Measurements from ENCODE around the gene MBNL1.
"Not testable (repeated sequence)": the region's sequence is repeated elsewhere in the genome, so short reads cannot be mapped to it uniquely, and the experiment has no call there.

Gene MBNL1

DNA sequence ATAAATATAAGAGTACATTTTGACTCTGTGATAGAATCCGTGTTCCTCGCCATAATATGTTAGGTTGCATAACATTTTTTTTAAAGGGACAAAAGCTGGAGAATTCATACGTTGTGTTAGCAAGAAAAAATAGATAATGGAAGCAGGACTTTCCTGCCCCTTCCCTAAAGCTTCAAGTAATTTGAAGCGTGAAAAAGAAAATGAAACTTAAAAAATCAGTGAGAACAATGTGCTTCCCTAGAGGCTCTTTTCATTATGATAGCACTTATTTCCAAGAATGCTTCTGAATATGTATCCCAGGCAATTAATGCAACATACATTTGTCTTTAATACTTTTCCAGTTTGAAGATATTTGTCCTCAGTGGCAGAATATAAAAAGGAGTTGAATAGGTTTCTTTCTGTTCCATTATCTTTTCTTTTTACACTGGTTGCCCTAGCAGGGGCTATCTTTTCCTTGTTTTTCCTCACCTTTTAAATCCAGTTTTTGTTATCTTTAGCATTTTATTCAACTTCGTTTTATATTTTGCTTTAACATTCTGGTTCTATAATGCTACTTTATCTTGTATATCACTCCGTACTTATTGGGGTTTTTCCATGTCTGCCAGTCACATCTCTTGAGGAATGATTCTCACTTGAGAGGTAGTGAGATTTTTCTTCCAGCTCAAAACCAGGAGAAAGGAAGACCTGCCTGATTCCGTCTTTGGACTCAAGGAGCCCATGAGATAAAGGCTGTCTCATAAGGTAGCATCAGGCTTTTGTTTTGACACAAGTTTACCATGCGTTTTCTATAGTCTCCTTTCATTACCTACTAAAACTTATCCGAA lies 113.8 kb downstream of the MBNL1 start:
- no peak for DNase-seq

DNA sequence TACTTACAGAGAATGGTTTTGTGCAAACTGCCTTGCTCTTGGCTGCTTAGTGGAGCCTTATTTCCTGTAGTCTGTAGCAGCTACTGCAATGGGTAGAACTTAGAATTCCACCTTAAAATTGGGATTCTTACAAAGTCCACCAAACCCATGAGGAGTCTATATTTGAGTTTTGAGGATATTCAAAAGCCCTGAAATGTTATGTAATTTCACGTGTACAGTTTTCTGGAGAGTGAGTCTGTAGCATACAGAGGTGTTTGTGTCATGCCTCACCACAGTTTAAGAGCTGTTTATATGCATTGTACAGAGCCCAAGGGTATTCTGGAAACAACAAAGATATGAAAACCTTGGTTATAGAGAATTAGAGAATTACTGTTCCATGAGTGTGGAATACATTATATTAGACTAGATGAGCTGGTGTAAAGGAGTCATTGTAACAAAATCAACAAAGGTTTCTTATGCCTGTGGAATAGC lies 114.4 kb downstream of the MBNL1 start:
- DNase-seq = no peak

DNA sequence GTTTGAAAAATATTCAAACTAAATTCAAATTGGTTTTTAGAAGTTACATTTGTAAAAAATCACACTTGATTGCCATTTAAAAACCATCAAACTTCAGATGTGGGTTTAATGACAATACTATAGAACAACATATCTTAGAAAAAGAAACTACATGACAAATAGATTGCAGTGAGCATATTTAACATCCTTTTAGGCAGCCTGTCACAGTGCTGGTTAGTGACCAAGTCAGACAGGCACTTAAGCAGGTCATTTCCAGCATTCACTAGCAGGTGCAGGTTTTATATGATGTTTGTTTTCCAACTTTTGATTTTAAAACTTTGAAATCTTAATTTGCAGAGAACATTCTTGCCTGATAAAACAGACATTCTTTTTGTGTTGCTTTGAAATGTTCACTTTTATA lies 115.7 kb downstream of the MBNL1 start:
- DNase-seq = no peak

DNA sequence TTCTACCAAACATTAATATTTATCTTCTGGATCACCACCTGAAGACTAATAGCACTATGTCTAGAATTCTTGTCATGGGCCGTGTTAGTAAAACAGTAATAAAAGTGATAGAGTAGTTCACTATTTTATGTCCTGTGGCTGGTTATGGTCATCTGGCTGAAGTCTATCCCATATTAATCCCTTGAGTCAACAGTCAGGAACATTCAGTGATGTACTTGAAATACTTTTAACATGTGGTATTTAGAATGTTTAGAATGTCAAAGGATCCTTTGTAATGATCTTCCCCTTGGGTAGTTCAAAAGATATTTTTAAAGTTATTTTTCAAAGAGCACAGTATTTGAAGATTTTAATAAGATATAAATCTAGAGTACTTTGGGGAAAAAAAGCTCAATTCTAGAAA lies 117.0 kb downstream of the MBNL1 start:
- no peak for DNase-seq

DNA sequence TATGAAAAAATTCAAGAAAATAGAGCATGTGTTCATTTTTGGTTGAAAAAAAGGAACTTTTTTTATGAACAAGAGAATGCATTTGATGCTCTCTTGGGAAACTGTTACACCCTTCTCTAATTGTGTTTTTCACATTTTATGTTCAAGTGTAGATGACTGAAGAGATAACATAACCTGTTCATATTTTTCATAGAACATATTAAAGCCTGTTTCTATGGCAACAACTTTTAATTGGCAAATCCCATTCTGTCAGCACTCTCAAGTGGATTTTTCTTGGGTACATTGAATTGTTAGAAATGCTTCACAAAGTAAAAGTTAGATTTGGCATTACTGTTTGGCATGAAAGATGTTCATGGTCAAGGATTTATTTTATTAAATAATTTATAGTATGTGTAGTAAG lies 117.5 kb downstream of the MBNL1 start:
- DNase-seq = no peak

DNA sequence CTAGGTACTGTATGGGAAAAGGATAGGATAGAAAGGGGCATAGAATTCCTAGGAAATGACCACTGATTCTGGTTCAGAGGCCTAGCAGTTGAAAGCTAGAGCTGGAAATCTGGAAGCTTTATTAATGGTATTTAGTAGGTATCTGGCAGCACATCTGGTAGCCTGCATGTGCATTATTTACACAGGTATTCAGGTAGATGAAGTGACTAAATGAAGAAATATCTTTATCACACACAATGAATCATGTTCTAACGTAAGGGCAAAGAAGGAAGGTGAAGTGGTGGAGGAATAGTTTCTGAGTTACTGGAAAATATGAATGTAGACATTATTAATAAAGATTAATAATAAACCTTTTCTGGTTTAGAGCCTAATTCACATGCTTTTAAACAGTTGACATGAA lies 119.9 kb downstream of the MBNL1 start:
- no peak for DNase-seq

DNA sequence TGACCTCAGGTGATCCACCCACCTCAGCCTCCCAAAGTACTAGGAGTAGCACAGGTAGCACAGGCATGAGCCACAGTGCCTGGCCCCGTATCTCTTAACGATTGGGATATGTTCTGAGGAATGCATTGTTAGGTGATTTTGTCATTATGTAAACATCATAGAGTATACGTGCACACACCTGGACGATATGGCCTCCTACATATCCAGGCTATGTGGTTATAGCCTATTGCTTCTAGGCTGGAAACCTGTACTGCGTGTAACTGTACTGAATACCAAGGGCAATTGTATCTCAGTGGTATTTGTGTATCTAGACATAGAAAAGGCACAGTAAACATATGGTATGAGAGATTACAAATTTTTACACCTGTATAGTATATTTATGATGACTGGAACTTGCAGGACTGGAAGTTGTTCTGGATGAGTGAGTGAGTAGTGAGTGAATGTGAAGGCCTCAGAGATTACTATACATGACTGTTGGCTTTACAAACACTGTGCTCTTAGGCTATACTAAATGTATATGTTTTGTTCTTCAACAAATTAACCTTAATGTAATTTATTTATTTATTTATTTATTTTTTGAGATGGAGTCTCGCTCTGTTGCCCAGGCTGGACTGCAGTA lies 120.7 kb downstream of the MBNL1 start:
- no peak for DNase-seq

DNA sequence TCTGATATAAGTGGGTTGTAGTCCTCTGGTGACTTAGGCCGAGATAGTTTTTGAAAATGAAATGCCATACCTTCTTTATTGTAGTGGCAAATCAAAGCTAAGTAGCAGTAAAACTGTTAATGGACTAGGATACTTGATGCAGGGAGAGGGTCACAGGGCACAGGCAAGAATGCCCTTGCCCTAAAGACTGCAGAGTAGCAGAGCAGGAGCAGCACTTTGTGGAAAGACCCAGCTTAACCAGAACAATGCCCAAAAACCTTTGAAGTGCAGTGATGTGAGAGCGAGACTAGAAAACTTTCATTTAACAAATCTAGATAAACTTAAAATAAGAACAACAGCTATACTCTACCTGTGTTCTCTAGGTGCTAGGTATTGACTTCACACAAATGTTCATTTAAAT lies 121.9 kb downstream of the MBNL1 start:
- no peak for DNase-seq

DNA sequence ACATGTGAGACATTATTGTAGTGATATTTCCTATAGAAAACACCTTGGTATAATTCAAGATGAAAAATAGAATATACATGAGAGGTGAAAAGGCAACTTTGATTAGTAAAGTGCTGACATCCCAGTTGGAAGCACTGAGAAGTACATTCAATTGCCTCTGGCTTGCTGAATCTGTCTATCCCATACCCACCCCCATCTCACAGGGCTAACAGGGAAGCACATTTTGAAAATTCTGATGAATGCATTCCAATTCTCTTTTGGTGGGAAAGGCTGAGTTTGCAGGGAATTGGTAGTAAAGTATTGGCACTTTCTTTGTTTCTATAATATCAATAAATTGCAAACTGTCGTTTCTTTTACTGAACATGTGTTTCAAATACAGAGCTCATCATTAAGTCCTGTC lies 122.9 kb downstream of the MBNL1 start:
- DNase-seq = no peak

DNA sequence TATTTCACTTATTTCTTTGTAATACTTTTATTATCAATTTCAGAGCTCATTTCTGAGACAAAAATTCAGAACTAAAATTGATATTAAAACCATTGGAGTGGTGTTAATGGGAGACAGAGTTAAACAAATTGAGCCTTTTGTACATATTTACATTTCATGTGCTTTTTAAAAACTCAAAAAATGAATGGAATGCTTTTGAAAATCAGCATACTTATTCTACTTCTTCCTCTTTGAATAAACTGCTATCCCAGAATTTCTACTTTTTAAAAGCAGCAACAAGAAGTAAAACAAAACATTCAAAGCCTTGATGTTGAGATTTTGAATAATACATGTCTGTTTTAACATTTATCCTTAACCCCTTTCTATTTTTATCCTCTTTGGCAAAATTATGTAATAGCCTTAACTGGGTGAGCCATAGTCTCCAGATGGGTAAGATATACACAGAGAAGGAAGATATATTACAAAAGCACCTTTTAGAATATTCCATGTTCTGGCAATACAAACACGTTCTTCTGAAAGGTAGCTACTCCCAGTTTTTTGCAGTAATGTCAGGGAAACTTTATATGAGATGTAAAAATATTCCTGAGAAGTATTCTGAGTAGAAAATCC lies 123.6 kb downstream of the MBNL1 start:
- DNase-seq = no peak

DNA sequence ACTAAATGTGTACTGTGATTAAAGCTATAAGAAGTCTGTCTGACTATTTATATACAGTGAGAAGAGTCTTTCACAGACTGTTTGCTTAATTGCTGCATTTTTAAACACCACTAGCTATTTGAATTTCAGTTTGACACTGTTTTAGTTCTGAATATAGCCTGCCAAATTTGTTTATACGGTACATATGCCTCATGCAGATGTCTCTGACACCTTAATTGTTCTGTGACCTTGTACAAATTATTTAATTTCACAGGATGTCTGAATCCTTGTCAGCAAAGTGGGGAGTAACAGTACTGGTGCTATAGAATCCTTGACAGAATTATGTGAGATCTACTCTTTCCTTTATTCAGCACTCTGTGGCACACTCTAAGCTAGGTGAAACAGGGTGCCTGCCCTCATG lies 125.5 kb downstream of the MBNL1 start:
- DNase-seq = no peak

DNA sequence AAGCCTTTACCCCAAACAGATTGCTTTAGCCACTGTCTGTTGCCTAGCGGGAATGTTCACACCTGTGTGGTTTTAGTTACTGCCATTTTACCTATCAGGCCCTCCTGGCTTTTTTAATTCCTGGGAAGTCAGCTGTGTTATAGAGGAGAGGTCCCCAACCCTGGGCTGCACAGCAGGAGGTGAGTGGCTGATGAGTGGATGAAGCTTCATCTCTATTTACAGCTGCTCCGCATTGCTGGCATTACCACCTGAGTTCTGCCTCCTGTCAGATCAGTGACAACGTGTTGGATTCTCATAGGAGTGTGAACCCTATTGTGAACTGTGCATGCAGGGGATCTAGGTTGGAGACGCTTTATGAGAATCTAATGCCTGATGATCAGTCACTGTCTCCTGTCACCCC lies 127.0 kb downstream of the MBNL1 start:
- no peak for DNase-seq

DNA sequence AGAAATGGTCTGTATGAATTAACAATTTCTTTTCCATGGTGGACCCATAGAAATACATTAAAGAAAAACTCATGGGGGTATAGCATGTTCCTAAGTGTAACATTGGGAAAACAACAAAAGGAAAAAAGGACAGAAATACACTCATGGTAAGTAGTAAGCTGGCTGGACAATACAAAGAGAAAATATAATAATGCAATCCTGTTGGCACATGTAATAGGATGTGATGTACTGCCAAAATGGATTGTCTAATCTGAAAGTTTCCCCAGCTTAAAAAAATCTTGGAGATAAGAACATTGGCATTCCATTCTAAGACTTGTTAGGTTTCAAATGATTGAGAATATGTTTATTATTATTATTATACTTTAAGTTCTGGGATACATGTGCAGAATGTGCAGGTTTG lies 128.1 kb downstream of the MBNL1 start:
- no peak for DNase-seq

DNA sequence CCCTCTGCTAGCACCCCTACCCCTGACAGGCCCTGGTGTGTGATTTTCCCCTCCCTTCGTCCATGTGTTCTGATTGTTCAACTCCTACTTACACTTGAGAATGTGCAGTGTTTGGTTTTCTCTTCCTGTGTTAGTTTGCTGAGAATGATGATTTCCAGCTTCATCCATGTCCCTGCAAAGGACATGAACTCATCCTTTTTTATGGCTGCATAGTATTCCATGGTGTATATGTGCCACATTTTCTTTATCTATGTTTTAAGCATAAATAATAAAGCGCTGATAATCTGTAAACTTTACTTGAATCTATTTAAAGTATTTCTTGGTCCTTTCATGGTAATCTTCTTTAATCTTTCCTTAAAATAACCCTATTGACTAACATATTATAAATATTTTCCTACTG lies 128.6 kb downstream of the MBNL1 start:
- not testable (repeated sequence) for DNase-seq

DNA sequence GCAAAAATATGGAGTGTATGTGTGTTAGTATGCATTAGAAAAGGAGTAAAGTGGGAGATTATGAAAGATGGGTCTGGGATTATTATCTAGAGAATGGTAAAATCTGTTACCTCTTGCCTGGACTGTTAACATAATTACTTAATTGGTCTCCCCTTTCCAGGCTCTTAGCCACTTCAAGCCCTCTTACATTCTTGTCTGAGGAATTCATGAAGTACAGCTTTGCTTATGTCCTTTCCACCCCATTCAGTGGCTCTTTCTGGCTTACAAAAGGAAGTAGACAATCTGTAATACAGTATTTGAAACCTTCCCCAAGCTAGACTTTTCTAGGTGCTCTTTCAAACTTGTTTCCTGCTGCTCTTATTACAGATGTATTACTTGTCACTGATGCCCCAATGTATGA lies 129.8 kb downstream of the MBNL1 start:
- DNase-seq = no peak

DNA sequence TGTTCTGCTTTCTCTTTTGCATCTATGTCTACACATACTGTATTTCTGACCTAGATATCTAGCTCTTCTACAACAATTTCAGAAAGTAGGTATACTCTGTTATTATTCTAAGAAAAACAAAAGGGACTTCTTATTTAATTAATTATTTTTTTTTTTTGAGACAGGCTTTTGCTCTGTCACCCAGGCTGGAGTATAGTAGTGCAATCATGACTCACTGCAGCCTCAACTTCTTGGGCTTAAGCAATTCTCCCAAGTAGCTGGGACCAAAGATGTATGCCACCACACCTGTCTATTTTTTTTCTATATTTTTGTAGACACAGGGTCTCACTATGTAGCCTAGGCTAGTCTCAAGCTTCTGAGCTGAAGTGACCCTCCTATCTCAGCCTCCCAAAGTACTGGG lies 130.6 kb downstream of the MBNL1 start:
- DNase-seq = no peak

DNA sequence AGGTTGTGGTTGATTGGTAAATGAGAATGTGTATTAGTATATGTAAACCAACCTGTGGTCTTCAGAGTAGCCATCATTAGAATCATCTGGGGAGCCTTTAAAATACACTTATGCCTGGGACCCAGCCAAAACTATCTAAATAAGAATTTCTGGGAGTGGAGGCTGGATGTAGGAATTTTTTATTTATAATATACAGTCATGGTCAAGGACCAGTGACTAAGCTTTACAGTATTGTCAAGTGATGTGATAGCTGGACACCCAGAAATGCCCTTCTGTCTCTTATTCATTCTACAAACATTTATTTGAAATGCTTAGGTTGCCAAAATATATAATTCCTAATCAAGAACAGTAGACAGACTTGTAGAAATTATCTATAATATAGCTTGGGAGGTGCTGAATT lies 132.2 kb downstream of the MBNL1 start:
- no peak for DNase-seq

DNA sequence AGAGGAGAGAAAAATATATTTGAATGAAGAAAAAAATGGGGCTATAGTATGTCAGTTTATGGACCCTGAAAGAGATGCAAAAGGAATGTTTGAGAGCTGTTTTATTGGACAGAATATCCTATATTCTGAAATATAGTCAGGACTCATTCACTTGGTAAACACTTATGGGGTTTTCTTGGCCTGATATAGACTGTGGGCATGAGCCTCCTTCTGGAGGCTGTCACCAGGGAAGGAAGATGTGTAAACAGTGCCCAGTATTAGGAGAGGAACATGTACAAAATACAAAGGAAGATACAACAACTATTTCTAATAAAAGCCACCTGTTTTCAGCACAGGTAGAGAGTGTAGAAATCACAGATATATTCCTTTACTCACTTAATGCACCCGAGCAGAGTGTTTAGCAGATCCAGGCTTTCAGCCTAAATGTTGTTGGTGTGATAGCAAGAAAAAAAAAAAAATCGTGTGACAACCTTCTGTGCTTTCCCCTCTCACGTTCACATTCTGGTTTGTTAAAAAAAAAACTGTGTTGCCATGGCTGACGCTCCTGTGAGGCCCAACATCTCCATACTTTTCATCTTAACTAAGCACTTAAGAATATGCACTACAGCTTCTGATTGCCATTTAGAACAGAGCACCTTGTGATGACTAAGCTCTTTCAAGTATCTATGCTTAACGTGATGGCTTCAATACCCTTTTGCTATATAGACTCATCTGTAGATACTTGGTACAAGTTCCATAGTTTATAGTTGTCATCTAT lies 134.1 kb downstream of the MBNL1 start:
- DNase-seq = no peak

DNA sequence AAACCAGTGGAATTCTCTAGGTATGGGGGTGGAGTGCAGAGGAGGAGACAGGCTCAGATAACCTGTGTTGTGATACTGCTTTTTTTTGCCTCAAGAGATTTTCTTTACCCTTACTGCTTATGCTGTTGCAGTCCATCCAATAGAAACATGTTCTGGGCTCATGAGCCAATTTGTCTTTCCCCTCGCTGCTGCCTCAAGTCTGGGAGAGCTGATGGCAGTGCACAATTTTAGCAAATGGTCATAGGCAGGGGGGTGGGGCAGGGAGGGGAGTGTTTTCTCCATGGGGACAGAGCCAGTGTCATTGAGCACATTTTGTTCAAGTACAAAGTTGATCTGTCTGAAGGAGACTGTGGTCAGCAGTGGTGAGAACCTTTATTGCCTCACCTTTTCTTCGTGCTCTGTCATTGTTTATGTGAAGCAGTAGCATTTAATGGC lies 134.9 kb downstream of the MBNL1 start:
- no peak for DNase-seq

DNA sequence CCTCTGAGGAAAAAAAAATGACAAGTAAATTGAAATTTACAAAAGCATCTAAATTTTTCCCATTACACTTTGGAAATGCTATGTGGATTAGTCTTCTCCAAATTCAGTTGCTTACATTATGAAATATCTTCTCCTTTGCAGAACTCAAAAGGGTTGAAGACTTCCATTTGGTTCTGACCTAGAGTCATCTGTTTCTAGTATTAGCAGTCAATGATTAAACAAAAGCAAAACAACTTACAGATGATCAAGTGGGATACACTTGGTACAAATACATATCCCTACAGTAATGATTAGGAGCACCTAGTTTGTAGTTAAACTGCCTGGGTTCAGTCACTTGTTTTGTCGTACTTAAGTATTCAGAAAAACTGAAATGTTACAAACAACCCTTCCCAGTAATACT lies 136.2 kb downstream of the MBNL1 start:
- no peak for DNase-seq

DNA sequence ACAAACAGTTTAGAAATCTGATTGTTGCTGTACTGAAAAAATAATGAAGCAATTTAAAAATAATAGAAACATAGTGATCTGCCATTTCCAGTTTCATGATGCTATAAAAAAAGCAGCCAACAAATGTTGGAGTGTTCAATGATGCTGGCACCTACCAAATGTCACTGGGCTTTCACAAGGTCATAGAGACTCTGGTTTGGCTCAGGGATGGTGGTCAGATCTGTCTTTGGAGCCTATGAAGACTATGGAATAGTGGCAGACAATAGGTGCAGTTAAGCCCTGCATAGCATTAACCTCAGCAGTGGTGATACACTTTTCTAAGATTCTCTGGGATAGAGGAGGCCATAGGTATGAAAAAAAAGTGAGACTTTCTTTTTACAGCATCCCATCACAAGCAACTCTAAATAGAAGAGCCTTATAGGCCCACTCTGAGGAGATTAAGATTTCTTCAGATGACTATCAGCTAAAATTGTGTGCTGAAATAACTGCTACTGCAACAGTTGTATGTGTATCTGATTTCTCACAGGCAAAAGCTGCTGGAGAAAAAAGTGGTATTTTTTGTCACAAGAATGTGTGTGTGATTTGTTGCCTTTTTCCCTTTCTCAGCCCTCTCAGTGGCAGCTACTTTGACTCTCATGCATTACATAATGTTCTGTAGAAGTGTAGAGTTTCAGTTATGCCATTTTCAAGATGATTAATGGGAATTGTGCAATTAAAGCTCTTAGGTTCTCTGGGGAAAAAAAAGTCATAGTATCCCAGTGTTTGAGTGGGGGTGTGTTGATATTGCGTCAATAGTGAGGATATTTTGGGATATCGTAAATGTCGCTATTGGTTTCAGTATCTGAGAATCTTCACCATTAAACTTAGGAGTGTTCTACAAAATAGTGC lies 137.4 kb downstream of the MBNL1 start:
- no peak for DNase-seq

DNA sequence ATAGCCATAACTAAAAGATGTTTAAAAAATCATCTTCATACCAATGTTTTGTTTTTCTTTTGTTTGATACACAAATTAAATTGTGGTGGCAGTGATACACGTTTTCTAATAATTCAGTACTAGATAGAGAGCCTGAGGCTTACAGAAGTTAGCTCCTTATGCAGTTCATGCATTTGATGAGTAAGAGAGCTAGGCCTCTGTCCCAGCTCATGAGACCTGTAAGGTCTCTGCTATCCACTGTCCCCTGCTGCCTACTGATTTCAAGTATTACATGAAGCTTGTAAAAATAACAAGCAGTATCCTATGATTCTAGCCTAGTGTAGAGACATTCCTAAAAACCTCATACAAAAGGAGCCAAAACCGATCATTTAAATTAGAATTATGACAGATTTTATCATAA lies 144.5 kb downstream of the MBNL1 start:
- DNase-seq = no peak

Measured in bone marrow (tissue), 2 donors.